Measurements from ENCODE around the gene RAD50.

GRCh38 chr5:132684491-132684890 is 127.7 kb downstream of the RAD50 start:
- TF ChIP-seq CTCF (IDR thresholded peaks at IDR 0.05) (no peak), POLR2A (IDR thresholded peaks at IDR 0.05) (no peak)
